ENCODE results near the gene OCEL1.

The OCEL1 gene, protein sequence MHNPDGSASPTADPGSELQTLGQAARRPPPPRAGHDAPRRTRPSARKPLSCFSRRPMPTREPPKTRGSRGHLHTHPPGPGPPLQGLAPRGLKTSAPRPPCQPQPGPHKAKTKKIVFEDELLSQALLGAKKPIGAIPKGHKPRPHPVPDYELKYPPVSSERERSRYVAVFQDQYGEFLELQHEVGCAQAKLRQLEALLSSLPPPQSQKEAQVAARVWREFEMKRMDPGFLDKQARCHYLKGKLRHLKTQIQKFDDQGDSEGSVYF

DNA sequence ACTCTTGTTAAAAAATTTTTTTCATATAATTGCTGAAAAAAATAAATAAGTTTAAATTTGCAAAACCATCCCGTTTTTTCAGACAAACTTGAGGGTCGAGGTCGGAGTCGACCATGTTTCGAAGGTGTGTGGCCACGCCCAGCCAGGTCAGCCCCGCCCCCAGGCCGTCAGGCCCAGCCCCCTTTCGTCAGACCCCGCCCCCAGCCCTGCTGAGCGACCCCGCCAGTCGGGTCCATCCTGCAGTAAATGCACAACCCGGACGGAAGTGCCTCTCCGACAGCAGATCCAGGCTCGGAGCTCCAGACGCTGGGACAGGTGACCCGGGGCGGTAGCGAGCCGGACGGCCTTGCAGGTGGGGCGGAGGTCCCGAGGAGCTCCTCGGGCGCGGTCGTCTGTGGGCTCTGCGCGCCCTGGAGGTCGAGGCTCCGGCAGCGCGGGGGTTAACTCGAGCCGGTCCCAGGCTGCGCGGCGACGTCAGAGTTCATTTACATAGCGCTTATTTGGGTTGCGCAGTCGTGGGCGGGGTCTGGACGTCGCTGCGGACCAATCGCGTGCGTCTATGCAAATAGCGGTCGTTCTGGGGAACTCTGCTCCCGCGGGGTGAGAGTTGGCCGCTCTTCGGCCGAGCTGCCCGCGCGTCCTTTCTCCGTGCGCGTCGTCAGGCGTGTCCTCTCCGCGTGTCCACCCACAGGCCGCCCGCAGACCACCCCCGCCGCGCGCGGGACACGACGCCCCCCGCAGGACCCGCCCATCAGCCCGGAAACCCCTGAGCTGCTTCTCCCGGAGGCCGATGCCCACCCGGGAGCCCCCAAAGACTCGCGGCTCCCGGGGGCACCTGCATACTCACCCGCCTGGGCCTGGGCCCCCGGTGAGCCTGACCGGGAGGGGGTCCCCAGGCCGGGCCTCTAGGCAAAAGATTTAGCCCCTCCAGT is at the start of gene OCEL1:
Gene OCEL1 (plus strand): TSS at position 225 of the 932 bp plus-strand sequence. CDS start 22 bp downstream, at position 247.
- Histone ChIP-seq H3K9me2 (ENCODE audit: low read depth, low read length) (no peaks in the 10 kb centered on the region), H3K4me3 (ENCODE audit: low read depth, low read length, poor library complexity, severe bottlenecking) (peak within 1 kb of the TSS; percentile 82), H3K9ac (ENCODE audit: low read length) (peak within 1 kb of the TSS; percentile 87), H3K79me2 (ENCODE audit: insufficient read depth, low read length) (no peaks in the 10 kb centered on the region), H4K20me1 (ENCODE audit: insufficient read depth, low read length) (no peaks in the 10 kb centered on the region), H3K9me3 (ENCODE audit: low read length) (no peaks in the 10 kb centered on the region), H3K27me3 (ENCODE audit: insufficient read depth, low read length) (no peaks in the 10 kb centered on the region), H3K36me3 (ENCODE audit: insufficient read depth, low read length) (peaks cover 14% of the 10 kb centered on the region; the same call in 1 of the 2 replicates), H2AFZ (ENCODE audit: low read length) (peak within 1 kb of the TSS; percentile 75), H3K27ac (ENCODE audit: low read depth, low read length, poor library complexity, severe bottlenecking) (peak within 1 kb of the TSS; percentile 72), H3K4me1 (ENCODE audit: insufficient read depth, low read length, severe bottlenecking) (peaks cover 21% of the 10 kb centered on the region), H3F3A (ENCODE audit: insufficient read depth, low read length) (no peaks in the 10 kb centered on the region), H3K4me2 (ENCODE audit: low read length) (peak within 1 kb of the TSS; percentile 89)
- TF ChIP-seq EZH2 (IDR thresholded peaks at IDR 0.05; ENCODE audit: borderline replicate concordance, low read length) (no peak), CTCF (IDR thresholded peaks at IDR 0.05; ENCODE audit: low read length) (no peak; the same call in 1 of the 2 replicates)

- Histone ChIP-seq H3F3A (ENCODE audit: insufficient read depth, low read length) (no peaks in the 10 kb centered on the region), H3K4me2 (ENCODE audit: low read length) (no peak overlapping the region), H3K27me3 (ENCODE audit: insufficient read depth, low read length) (no peaks in the 10 kb centered on the region), H3K27ac (ENCODE audit: low read depth, low read length, poor library complexity, severe bottlenecking) (no peak overlapping the region), H3K9me2 (ENCODE audit: low read depth, low read length) (no peaks in the 10 kb centered on the region), H4K20me1 (ENCODE audit: insufficient read depth, low read length) (no peaks in the 10 kb centered on the region), H3K79me2 (ENCODE audit: insufficient read depth, low read length) (no peaks in the 10 kb centered on the region), H3K9me3 (ENCODE audit: low read length) (no peaks in the 10 kb centered on the region), H3K36me3 (ENCODE audit: insufficient read depth, low read length) (peaks cover 45% of the 10 kb centered on the region), H3K4me1 (ENCODE audit: insufficient read depth, low read length, severe bottlenecking) (peaks cover 22% of the 10 kb centered on the region), H3K9ac (ENCODE audit: low read length) (no peak overlapping the region), H3K4me3 (ENCODE audit: low read depth, low read length, poor library complexity, severe bottlenecking) (no peak overlapping the region), H2AFZ (ENCODE audit: low read length) (no peak overlapping the region)
- no peak for TF ChIP-seq CTCF (IDR thresholded peaks at IDR 0.05; ENCODE audit: low read length)
- TF ChIP-seq EZH2 (IDR thresholded peaks at IDR 0.05; ENCODE audit: borderline replicate concordance, low read length), result no peak
These were observed 47.7 kb upstream of the OCEL1 start for GRCh38 chr19:17178291-17178690.

- no peaks in the 10 kb centered on the region for H3K9me2 ChIP-seq (ENCODE audit: low read depth, low read length)
- H3K4me3 ChIP-seq (ENCODE audit: low read depth, low read length, poor library complexity, severe bottlenecking), result no peak overlapping the region
- TF ChIP-seq EZH2 (IDR thresholded peaks at IDR 0.05; ENCODE audit: borderline replicate concordance, low read length) (no peak), CTCF (IDR thresholded peaks at IDR 0.05; ENCODE audit: low read length) (no peak)
- peaks cover 39% of the 10 kb centered on the region for H3K4me1 ChIP-seq (ENCODE audit: insufficient read depth, low read length, severe bottlenecking)
- H2AFZ ChIP-seq (ENCODE audit: low read length), result no peak overlapping the region
- H3K4me2 ChIP-seq (ENCODE audit: low read length), result peak overlapping the region; percentile 37; the same call in 1 of the 2 replicates
- H3K36me3 ChIP-seq (ENCODE audit: insufficient read depth, low read length), result peaks cover 37% of the 10 kb centered on the region
- no peaks in the 10 kb centered on the region for H3F3A ChIP-seq (ENCODE audit: insufficient read depth, low read length)
- no peaks in the 10 kb centered on the region for H3K79me2 ChIP-seq (ENCODE audit: insufficient read depth, low read length)
- no peaks in the 10 kb centered on the region for H3K27me3 ChIP-seq (ENCODE audit: insufficient read depth, low read length)
- H3K27ac ChIP-seq (ENCODE audit: low read depth, low read length, poor library complexity, severe bottlenecking), result peak overlapping the region; percentile 55
- no peaks in the 10 kb centered on the region for H3K9me3 ChIP-seq (ENCODE audit: low read length)
- no peaks in the 10 kb centered on the region for H4K20me1 ChIP-seq (ENCODE audit: insufficient read depth, low read length)
- H3K9ac ChIP-seq (ENCODE audit: low read length), result peak overlapping the region; percentile 17; the same call in 1 of the 2 replicates
These were observed 44.9 kb upstream of the OCEL1 start for GRCh38 chr19:17180997-17181702.

All from OCI-LY1 (cell line).